Measurements from ENCODE around the gene KIAA1549. TPM values are rescaled to one million over a fixed set of nuclear protein-coding genes. Genes with fewer than 3 reads are reported as not detected.

Gene KIAA1549
- total RNA-seq, 4 donors from 2014 or later, result 1.6 to 2.4 (median 1.7) TPM

DNA sequence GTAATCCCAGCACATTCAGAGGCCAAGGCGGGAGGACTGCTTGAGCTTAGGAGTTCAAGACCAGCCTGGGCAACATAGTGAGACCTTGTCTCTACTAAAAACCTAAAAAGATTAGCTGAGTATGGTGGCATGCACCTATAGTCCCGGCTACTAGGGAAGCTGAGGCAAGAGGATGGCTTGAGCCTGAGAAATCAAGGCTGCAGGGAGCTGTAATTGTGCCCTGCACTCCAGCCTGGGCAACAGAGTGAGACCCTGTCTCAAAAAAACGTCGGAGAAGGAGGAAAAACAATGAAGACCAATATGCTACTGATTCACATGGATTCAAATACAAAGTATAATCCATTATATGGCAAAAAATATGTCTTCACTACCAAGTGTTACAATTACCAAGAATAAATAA, 41.1 kb upstream of the KIAA1549 start:
- Histone ChIP-seq H3K27me3 (no peaks in the 10 kb centered on the region), H3K4me3 (no peak overlapping the region), H3K4me1 (peaks cover 0 to 9% (median 0%) of the 10 kb centered on the region in 4 donors), H3K27ac (peak overlapping the region in 1 of 4 donors; percentile 51), H3K36me3 (peaks cover 0 to 28% (median 0%) of the 10 kb centered on the region in 3 donors), H3K9me3 (no peaks in the 10 kb centered on the region)
- TF ChIP-seq POLR2A (IDR thresholded peaks at IDR 0.05) (no peak), EP300 (IDR thresholded peaks at IDR 0.05) (no peak)
- TF ChIP-seq, protein P1, sequence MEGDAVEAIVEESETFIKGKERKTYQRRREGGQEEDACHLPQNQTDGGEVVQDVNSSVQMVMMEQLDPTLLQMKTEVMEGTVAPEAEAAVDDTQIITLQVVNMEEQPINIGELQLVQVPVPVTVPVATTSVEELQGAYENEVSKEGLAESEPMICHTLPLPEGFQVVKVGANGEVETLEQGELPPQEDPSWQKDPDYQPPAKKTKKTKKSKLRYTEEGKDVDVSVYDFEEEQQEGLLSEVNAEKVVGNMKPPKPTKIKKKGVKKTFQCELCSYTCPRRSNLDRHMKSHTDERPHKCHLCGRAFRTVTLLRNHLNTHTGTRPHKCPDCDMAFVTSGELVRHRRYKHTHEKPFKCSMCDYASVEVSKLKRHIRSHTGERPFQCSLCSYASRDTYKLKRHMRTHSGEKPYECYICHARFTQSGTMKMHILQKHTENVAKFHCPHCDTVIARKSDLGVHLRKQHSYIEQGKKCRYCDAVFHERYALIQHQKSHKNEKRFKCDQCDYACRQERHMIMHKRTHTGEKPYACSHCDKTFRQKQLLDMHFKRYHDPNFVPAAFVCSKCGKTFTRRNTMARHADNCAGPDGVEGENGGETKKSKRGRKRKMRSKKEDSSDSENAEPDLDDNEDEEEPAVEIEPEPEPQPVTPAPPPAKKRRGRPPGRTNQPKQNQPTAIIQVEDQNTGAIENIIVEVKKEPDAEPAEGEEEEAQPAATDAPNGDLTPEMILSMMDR (IDR thresholded peaks at IDR 0.05), result no peak
- WGBS, 2 donors, result 63 to 65% methylated on average over 4 of the region's 4 CpGs
- no peak for DNase-seq (ENCODE audit: low spot score in 2 of 2)

DNA sequence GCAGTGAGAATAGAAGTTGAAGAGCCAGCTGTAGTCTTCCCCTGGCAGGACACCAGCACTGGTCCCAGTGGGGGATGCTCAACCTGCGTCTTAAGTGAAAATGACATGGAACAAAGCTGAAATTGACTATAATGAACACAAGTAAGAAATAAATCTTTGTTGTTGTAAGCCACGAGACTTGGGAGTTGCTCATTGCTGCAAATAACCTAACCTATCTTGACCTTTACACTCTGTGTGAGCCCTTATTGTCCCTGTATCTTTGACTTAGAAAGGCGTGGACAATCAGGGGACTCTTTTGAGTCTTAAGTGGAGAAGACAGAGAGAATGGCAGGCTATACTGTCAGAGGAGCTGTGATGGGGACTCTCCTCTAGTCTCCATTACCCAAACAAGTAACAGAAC, 37.7 kb upstream of the KIAA1549 start:
- Histone ChIP-seq H3K4me1 (peaks cover 0 to 15% (median 0%) of the 10 kb centered on the region in 4 donors), H3K9me3 (no peaks in the 10 kb centered on the region), H3K27me3 (no peaks in the 10 kb centered on the region), H3K27ac (no peak overlapping the region), H3K4me3 (no peak overlapping the region), H3K36me3 (peaks cover 0 to 7% (median 0%) of the 10 kb centered on the region in 3 donors)
- no peak for TF ChIP-seq POLR2A (IDR thresholded peaks at IDR 0.05)
- no peak for TF ChIP-seq EP300 (IDR thresholded peaks at IDR 0.05)
- TF ChIP-seq, protein P1 (IDR thresholded peaks at IDR 0.05), result no peak
- DNase-seq (ENCODE audit: low spot score in 2 of 2), result no peak
- 49 to 55% methylated on average over 3 of the region's 3 CpGs for WGBS, 2 donors

DNA sequence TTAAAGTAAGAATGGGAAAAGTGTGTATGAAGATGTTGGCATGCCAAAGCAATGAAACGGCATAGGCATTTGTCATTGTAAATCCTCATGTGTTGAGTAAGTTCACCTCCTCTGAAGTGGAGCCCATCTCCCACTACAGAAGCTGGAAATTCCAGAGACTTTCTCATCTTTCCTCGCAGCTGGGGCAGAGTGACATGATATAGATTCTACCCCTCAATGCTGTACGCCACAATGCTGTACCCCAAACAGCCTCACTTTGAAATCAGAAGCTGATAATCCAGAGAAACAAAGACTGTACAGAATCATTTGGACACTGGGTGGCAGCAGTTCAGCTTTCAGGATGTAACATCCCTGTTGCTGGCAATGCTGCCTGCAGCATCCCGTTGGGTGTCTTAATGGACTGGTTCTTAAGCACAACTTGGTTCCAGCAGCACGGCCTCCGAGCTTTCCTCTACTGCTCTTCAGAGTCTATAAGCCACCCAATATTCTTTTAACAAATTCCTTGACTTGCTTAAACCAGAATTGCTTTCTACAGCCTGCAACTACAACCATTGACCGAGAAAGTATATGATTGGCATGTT, 35.8 kb upstream of the KIAA1549 start:
- TF ChIP-seq, protein P1 (IDR thresholded peaks at IDR 0.05), result peak; percentile 47 to 67 (median 51)
- TF ChIP-seq EP300 (IDR thresholded peaks at IDR 0.05), result no peak
- no peaks in the 10 kb centered on the region for H3K27me3 ChIP-seq
- H3K4me3 ChIP-seq, result no peak overlapping the region
- peak; percentile 33 to 72 for DNase-seq (ENCODE audit: low spot score in 2 of 2)
- H3K4me1 ChIP-seq, result peaks cover 0 to 8% (median 0%) of the 10 kb centered on the region in 4 donors
- H3K36me3 ChIP-seq, result peaks cover 0 to under 1% (median 0%) of the 10 kb centered on the region in 3 donors
- H3K9me3 ChIP-seq, result no peaks in the 10 kb centered on the region
- H3K27ac ChIP-seq, result no peak overlapping the region
- WGBS, 2 donors, result 29 to 30% methylated on average over 7 of the region's 7 CpGs

DNA sequence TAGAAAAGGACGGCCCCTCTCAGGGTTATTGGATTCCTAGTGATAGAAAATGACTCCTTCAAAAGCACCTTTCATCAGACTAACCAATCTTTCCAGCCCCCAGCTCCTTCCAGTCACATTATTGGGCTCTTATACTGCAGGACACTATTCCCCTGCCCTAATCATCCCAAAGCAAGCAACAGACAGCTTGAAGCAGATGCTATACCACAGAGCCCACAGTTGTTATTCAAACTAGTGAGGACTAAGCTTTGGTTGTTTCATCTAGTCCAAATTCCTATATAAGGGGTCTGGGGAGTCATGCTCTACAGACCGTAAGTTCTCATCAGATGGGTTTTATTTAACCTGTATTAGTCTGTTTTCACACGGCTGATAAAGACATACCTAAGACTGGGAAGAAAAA, 30.2 kb upstream of the KIAA1549 start:
- no peaks in the 10 kb centered on the region for H3K36me3 ChIP-seq
- TF ChIP-seq, protein P1 (IDR thresholded peaks at IDR 0.05), result no peak
- H3K9me3 ChIP-seq, result no peaks in the 10 kb centered on the region
- no peak overlapping the region for H3K27ac ChIP-seq
- H3K4me3 ChIP-seq, result no peak overlapping the region
- 83 to 88% methylated on average over 3 of the region's 3 CpGs for WGBS, 2 donors
- H3K4me1 ChIP-seq, result no peaks in the 10 kb centered on the region
- DNase-seq (ENCODE audit: low spot score in 2 of 2), result no peak
- no peaks in the 10 kb centered on the region for H3K27me3 ChIP-seq

DNA sequence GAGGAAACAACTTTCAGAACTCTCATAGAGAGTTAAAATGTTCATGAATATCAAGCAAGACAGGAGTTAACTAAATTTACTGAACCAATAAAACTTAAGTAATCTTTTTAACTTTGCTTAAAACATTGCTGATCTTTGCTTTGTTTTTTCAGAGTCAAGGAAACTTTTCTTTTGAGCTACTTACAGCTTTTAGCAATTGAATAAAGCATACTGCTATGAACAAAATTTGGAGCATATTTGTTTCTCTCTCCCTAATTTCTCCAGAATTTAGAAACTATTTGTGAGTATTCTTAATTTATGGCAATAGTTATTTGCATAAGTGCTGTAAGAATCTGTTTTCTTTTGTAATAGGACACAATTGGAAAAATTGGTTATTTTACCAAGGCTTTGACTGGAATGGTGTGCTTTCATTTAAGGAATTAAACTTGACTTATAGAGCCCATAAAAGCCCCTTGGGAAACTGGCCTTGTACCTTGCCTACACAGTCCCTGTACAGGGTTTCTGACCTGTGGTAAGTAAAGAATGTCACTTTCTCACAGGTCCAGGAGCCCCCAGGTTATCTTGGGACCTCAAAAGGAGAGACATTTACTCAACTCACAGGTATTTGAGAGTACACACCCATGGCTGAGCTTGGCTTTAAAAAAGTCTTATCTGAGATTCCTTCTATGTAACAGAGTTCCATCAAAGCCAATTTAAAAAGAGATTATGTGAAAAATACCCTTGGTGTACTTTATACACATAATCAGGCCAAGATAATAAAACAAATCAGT, 23.3 kb upstream of the KIAA1549 start:
- Histone ChIP-seq H3K9me3 (peaks cover 0 to 17% (median 2%) of the 10 kb centered on the region in 4 donors), H3K27me3 (no peaks in the 10 kb centered on the region), H3K36me3 (no peaks in the 10 kb centered on the region), H3K27ac (no peak overlapping the region), H3K4me1 (no peaks in the 10 kb centered on the region), H3K4me3 (no peak overlapping the region)
- DNase-seq (ENCODE audit: low spot score in 2 of 2), result no peak
- TF ChIP-seq EP300 (IDR thresholded peaks at IDR 0.05), result no peak
- TF ChIP-seq, protein P1 (IDR thresholded peaks at IDR 0.05), result no peak
- no peak for TF ChIP-seq POLR2A (IDR thresholded peaks at IDR 0.05)

Data from tibial nerve (tissue), 4 donors.